A673 (cell line): ENCODE measurements around the gene FTCDNL1. TPM values are rescaled to one million over a fixed set of nuclear protein-coding genes. Genes with fewer than 3 reads are reported as not detected.

Experiments used
- BruUV-seq: library from RNA; stranded (reverse); fragments of 400-500 nt; replicated peaks from 2 replicates; lab custom pipeline; 2021; lab: Mats Ljungman, UMichigan
- CTCF ChIA-PET: fragments of 300-600 bp; sonication (Branson Sonifier 250); formaldehyde crosslinking; loops from one replicate; lab custom pipeline; 2022; ENCODE audit warnings: antibody characterized with exemption; lab: Charles Lee
- POLR2A ChIA-PET: fragments of 300-600 bp; sonication (Branson Sonifier 250); formaldehyde crosslinking; loops from one replicate; lab custom pipeline; 2022; ENCODE audit warnings: antibody characterized with exemption; ENCODE audit not compliant: low non-redundant PET; lab: Charles Lee
- DNase-seq: peaks from one replicate; pipeline ENCODE4 v3.0.0-alpha.2; 2015; ENCODE audit warnings: low spot score
- H3K27ac ChIP-seq: fragments of 200-600 bp; sonication (generic); 2 replicates; pipeline ENCODE4 v1.5.1; 2016; ENCODE audit warnings: mixed run types, low read depth, mild to moderate bottlenecking, mixed read lengths, antibody characterized with exemption, low read length; ENCODE audit not compliant: poor library complexity, severe bottlenecking
- H3K27me3 ChIP-seq: fragments of 200-600 bp; sonication (generic); replicated peaks from 2 replicates; pipeline ENCODE4 v1.6.1; 2017; ENCODE audit warnings: mixed run types, low read depth, mild to moderate bottlenecking, mixed read lengths, antibody characterized with exemption, low read length; ENCODE audit not compliant: insufficient read depth, poor library complexity
- H3K36me3 ChIP-seq: fragments of 200-600 bp; sonication (generic); 2 replicates; pipeline ENCODE4 v1.6.1; 2016; ENCODE audit warnings: mixed run types, mild to moderate bottlenecking, mixed read lengths, antibody characterized with exemption, low read length; ENCODE audit not compliant: insufficient read depth, poor library complexity, severe bottlenecking
- H3K4me1 ChIP-seq: fragments of 200-600 bp; sonication (generic); 2 replicates; pipeline ENCODE4 v1.6.1; 2017; ENCODE audit warnings: mixed run types, mild to moderate bottlenecking, mixed read lengths, antibody characterized with exemption, low read length; ENCODE audit not compliant: insufficient read depth, poor library complexity, severe bottlenecking
- H3K4me3 ChIP-seq: fragments of 200-600 bp; sonication (generic); 2 replicates; pipeline ENCODE4 v1.5.1; 2016; ENCODE audit warnings: low read depth, mixed run types, mild to moderate bottlenecking, mixed read lengths, low read length; ENCODE audit not compliant: poor library complexity, severe bottlenecking
- H3K9me3 ChIP-seq: fragments of 200-600 bp; sonication (generic); 2 replicates; pipeline ENCODE4 v1.6.1; 2016; ENCODE audit warnings: mixed run types, low read depth, mild to moderate bottlenecking, mixed read lengths, antibody characterized with exemption, low read length; ENCODE audit not compliant: poor library complexity, severe bottlenecking
- CTCF ChIP-seq: fragments of 300-800, 200-600 bp; sonication (generic); conservative IDR thresholded peaks from 2 replicates; pipeline ENCODE4 v1.5.1; 2017; ENCODE audit warnings: low read depth, mild to moderate bottlenecking, antibody characterized with exemption, low read length, moderate library complexity, mixed read lengths
- EZH2 ChIP-seq: fragments of 200-600 bp; sonication (generic); IDR thresholded peaks from 2 replicates; pipeline ENCODE4 v1.6.1; 2017; ENCODE audit warnings: borderline replicate concordance, low read depth, mild to moderate bottlenecking, mixed read lengths, antibody characterized with exemption, low read length; ENCODE audit not compliant: poor library complexity, severe bottlenecking
- intact Hi-C: fragments of 100-400 bp; cut with micrococcal nuclease; formaldehyde crosslinking; loops from one replicate; pipeline ENCODE4 v1.10.0; 2022; ENCODE audit not compliant: unreplicated experiment
- total RNA-seq: library from RNA; stranded (reverse); gene quantifications from 2 replicates; pipeline ENCODE4 v1.2.3, GENCODE V29; 2021

The FTCDNL1 gene
- total RNA-seq, 1 experiment from 2014 or later: 0.88 TPM

DNA sequence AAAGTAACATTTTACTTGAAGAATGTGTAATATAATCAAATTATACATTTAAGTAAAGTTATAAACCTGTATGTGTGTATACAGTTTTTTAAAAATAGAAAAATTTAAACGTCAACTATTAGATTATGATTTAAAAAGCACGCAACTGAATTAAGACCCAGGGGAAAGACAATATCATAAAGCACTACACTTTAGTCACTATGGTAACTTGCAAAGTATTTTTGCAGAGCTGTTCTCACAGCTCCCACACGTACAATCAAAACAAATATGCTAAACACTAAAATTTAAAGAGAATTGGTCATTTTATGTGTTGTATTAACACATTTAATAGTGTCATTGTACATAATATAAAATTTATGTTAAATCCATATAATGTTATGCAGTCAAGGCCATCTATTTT, 59.7 kb downstream of the FTCDNL1 start:
- Histone ChIP-seq H3K36me3 (no peaks in the 10 kb centered on the region), H3K27me3 (no peaks in the 10 kb centered on the region), H3K9me3 (no peaks in the 10 kb centered on the region), H3K4me3 (no peak overlapping the region), H3K27ac (no peak overlapping the region), H3K4me1 (no peaks in the 10 kb centered on the region)
- CTCF ChIA-PET: no interaction called here
- TF ChIP-seq EZH2 (no peak), CTCF (no peak)
- intact Hi-C loops: no loop called here
- POLR2A ChIA-PET: no interaction called here
- BruUV-seq: no TSS peak
- DNase-seq: no peak

DNA sequence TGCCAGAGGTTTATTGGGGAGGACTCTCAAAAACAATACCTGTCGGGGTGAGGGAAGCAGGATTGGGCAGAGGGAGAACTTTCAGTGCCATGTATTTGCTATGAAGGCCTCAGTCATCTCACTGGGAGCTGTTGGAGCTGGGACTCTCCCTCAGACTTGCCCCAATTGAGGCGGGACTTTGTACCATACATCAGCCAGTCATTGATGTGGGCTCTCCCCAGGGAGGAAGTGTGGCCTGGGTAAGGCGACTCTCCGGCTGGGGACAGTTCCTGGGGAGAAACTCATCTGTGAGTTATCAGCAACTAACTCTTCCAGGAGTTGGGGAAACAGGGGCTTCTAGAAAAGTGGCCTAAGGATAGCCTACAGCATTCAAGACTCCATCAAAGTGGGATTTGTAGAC, 66.5 kb downstream of the FTCDNL1 start:
- Histone ChIP-seq H3K27me3 (no peaks in the 10 kb centered on the region), H3K4me3 (no peak overlapping the region), H3K4me1 (no peaks in the 10 kb centered on the region), H3K36me3 (no peaks in the 10 kb centered on the region), H3K27ac (no peak overlapping the region), H3K9me3 (no peaks in the 10 kb centered on the region)
- POLR2A ChIA-PET: no interaction called here
- intact Hi-C loops: no loop called here
- TF ChIP-seq CTCF (no peak), EZH2 (no peak)
- CTCF ChIA-PET: no interaction called here
- no peak for DNase-seq
- BruUV-seq: no TSS peak

GRCh38 chr2:199779589-199779988, 71.4 kb downstream of the FTCDNL1 start:
- H3K9me3 ChIP-seq: no peaks in the 10 kb centered on the region
- no TSS peak for BruUV-seq
- H3K4me1 ChIP-seq: no peaks in the 10 kb centered on the region
- H3K27me3 ChIP-seq: no peaks in the 10 kb centered on the region
- H3K36me3 ChIP-seq: no peaks in the 10 kb centered on the region
- ChIA-PET CTCF (no interaction called here), POLR2A (no interaction called here)
- DNase-seq: no peak
- TF ChIP-seq CTCF (no peak), EZH2 (no peak)
- H3K27ac ChIP-seq: no peak overlapping the region
- intact Hi-C loops: no loop called here
- no peak overlapping the region for H3K4me3 ChIP-seq
